GM18517 (cell line): ENCODE results near the gene KHK.

Experiments used
- ATAC-seq: cut with Tn5 transposase; IDR thresholded peaks from one replicate; pipeline ENCODE4 v1.9.1; 2021; ENCODE audit warnings: mild to moderate bottlenecking, moderate library complexity; ENCODE audit not compliant: unreplicated experiment

The KHK gene

GRCh38 chr2:27126252-27126710, 39.7 kb downstream of the KHK start:
- ATAC-seq: no peak

GRCh38 chr2:27127883-27128667, 41.5 kb downstream of the KHK start:
- no peak for ATAC-seq

GRCh38 chr2:27128668-27129571, 42.3 kb downstream of the KHK start:
- ATAC-seq: no peak

- no peak for ATAC-seq
Observed at GRCh38 chr2:27130396-27130795, 43.8 kb downstream of the KHK start.

- no peak for ATAC-seq
Observed at GRCh38 chr2:27131429-27131828, 44.9 kb downstream of the KHK start.

GRCh38 chr2:27133195-27133875, 46.8 kb downstream of the KHK start:
- no peak for ATAC-seq

DNA sequence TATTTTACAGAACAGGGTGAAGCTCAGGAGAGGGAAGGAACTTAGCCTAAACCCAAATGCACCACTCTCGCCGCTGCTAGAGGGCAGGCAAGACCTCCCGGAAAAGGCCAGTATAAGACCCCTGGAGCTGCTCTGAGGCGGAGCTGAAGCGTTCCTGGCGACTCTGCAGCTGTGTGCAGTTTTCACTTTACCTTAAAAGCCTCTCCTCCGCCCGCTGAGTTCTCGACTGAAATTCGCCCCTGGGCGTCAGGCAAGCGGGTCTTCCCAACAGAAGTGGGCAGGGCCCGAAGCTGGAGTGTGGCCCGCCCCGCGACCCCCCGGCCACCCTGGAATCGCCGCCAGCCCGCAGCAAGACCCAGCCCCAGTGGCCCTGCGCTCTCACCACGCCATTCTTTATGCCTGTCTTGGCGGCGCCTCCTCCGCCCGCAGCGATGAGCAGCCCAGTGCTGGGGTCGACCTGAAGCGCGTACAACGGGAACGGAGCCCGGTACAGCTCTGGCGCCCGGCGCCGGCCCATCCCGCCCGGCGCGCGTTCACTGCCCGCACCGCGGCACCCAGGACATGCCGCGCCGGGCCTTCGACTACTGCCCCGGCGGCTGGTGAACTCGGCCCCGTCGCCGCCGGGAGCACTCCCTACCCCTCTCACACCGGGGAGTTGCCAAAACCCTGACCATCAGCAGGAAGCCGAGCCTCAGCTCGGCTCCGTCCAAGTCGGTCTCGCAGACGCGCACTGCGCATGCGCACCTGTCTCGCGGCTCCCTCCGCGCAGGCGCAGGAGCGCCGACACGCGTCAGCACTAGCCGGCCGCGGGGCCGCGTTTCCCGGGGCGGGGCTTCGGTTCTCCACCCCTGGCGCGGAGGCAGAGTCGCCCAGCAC, 47.6 kb downstream of the KHK start, which contains the start of gene PREB:
TSS of gene PREB (minus strand) at position 732 of the 876 bp plus-strand sequence. CDS start at position 517, 215 bp downstream.
- peak; percentile 83 for ATAC-seq

GRCh38 chr2:27134781-27135477, 48.4 kb downstream of the KHK start:
- no peak for ATAC-seq

DNA sequence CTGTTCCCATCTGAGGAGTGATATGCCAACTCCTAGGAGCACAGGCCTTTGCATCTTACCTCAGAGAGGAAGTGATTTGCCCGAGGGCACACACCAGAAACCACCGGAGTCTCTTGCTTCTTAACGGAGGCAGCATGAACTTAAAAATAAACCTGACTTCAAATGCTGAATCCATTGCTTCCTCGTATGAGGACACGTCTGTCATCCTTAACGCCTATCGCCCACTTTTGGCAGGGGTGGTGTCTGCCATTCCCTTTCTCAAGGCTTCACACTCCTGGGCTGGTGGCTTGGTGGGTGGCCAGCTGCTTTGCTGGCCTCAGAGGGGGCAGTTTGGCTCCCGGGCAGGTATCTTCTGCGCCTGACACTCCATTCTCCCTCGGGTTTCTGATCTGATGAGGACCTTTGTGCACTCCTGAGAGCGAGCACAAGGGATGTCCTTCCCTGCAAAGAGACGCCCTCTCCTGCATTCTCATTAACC, 48.9 kb downstream of the KHK start:
- no peak for ATAC-seq

GRCh38 chr2:27136751-27137150, 50.2 kb downstream of the KHK start:
- no peak for ATAC-seq

DNA sequence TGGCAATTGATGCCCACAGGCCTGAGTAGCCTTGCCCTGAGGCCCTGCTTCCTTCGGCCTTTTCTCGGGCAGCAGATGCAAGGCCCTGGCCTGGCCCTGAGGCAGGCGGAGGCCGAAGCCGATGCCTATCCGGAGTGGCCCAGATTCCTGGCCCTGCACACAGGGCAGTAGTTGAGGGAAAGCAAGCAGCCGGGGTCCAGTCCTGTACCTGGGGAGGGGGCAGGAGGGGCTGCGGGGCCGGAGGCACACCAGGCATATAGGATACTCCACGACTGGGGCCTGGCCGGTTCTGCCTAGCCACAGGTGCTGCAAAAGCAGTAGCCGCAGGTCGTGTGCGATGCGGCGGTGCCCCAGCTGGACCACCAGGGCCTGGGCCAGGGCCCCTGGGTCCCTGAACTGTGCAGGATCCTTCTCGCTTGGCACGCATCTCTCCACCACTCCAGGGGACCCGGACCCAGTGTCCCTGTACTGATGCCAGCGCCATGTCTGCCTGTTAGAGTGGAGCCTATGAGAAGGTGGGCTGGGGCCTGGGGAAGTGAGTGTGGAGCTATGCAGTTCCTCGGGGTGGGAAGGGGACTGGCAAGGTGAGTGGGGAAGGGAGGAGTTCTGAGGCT, 50.9 kb downstream of the KHK start:
- no peak for ATAC-seq

DNA sequence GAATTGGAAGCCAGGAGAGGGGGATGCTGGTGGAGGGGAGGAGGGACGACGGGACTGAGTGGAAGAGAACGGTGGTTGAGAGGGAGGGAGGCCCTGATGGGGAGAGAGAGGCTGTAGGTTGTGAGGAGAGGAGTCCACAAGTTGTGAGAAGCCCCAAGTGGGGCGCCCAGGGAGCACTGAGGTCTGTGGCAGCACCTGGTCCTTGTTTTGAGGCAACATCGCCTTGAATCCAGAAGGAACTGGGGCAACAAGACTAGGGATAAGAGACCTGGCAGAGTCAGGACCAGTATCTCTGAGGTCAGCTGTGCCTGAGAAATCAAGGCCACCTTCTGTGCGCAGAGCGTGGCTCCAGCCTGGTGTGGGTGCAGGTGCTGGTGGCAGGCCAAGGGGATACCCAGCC, 51.5 kb downstream of the KHK start:
- no peak for ATAC-seq

DNA sequence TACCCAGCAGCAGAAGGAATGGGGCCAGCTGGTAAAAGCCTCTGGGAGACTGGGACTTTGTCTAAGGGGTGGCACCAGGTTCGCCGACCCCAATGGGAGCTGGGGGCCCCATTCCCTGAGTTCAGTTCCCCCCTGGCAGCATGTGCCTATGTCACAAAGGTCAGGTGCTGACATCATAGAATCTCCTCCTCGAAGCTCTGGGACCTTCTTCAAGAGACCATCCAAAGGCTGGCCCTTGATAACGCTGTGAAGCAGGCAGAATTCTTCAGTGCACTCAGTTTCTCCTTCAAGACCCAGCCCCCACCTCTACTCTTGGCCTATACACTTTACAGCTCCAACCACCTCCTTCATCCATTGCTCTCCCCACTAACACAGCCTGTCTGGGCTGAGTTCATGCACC, 52.7 kb downstream of the KHK start, which contains the start of gene PRR30:
TSS of gene PRR30 (minus strand) at position 101 of the 400 bp plus-strand sequence. CDS start 1,081 bp downstream, outside the sequence.
- ATAC-seq: no peak

GRCh38 chr2:27143285-27143684, 56.7 kb downstream of the KHK start:
- ATAC-seq: no peak

- no peak for ATAC-seq
Observed at GRCh38 chr2:27145682-27146081, 59.1 kb downstream of the KHK start.

DNA sequence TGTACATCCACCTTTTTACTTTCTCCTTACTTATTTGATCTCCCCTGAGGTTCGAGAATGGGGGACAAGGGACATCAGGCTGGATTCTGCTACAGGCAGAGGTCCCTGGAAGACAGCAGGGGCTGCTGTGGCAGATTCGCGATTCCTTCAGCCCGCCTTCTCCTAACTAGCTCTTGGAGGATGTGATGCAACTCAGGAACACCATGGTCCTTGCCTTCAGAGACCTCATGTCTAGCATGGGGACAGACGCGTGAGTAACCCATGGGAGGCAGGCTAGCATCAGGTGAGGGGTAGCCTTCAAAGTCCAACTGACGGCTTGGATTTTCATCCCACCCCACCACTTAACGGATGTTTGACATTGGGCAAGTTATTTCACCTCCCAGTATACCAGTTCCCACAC, 61.4 kb downstream of the KHK start:
- no peak for ATAC-seq

DNA sequence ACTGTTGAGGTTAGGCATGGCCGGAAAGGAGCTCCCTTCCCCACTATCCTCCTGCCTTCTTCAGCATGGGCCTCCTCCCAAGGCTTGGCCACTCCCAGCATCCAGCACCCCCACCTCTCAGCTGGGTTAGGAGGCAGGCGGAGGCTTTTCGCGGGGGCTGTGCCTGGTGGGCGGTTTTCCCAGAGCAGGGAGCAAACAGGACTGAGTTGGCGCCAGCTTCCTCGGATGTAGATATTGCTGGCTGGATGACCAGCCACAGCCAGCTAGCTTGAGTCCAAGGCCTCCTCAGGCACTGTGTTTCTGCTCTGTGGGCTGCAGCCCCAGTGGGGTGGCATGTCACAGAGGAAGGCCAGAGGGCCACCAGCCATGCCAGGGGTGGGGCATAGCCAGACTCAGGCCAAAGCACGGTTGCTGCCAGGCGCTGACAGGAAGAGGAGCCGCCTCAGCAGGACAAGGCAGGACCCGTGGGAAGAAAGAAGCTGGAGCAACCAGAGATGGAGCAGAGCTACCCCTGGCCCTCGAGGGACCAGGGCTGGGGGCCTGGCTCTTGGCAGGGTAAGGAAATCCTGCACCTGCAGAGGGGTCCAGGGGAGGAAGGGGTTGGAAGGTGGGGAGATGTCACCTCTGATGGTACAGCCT, 62.3 kb downstream of the KHK start, which contains the start of gene TCF23:
TSS of gene TCF23 (plus strand) at position 204 of the 639 bp plus-strand sequence. CDS start at position 334, 130 bp downstream.
- ATAC-seq: no peak
